DND-41 (cell line): ENCODE measurements around the gene HIVEP1.

Experiments used
- ATAC-seq: fragments of 200-7000 bp; cut with Tn5 transposase; 3 replicates; pipeline ENCODE4 v1.9.1; 2021; ENCODE audit warnings: low read depth; ENCODE audit not compliant: insufficient read depth
- DNase-seq: peaks from one replicate; pipeline ENCODE4 v3.0.0-alpha.2; 2020
- H2AFZ ChIP-seq: 2 replicates; pipeline ENCODE4 v1.6.0; 2012; ENCODE audit warnings: low read depth, low read length
- H3K27ac ChIP-seq: 2 replicates; pipeline ENCODE4 v1.5.1; 2012; ENCODE audit warnings: low read length, inconsistent platforms
- H3K27me3 ChIP-seq: fragments of 200-600 bp; sonication (generic); 2 replicates; pipeline ENCODE4 v1.6.0; 2012; ENCODE audit warnings: low read length, mild to moderate bottlenecking, inconsistent platforms; ENCODE audit not compliant: insufficient read depth, poor library complexity
- H3K36me3 ChIP-seq: 2 replicates; pipeline ENCODE4 v1.5.1; 2012; ENCODE audit warnings: low read length, inconsistent platforms; ENCODE audit not compliant: insufficient read depth
- H3K4me1 ChIP-seq: 2 replicates; pipeline ENCODE4 v1.5.1; 2012; ENCODE audit warnings: mild to moderate bottlenecking, low read length; ENCODE audit not compliant: insufficient read depth
- H3K4me2 ChIP-seq: 2 replicates; pipeline ENCODE4 v1.6.0; 2012; ENCODE audit warnings: mild to moderate bottlenecking, moderate library complexity, low read length, inconsistent platforms; ENCODE audit not compliant: insufficient read depth
- H3K4me3 ChIP-seq, 2 experiments: fragments of 200-600 bp in 1 of 2; shearing (Covaris generic) in 1 of 2; 2 replicates each; pipeline ENCODE4 v1.5.1; 2012 to 2016; ENCODE audit warnings: inconsistent platforms in 2 of 2, low read length in 2 of 2, mild to moderate bottlenecking in 2 of 2, low read depth in 1 of 2, moderate library complexity in 1 of 2
- H3K79me2 ChIP-seq: 2 replicates; pipeline ENCODE4 v1.6.0; 2012; ENCODE audit warnings: low read length, inconsistent platforms; ENCODE audit not compliant: insufficient read depth
- H3K9ac ChIP-seq: 2 replicates; pipeline ENCODE4 v1.6.0; 2012; ENCODE audit warnings: low read depth, mild to moderate bottlenecking, inconsistent platforms, low read length, moderate library complexity
- H3K9me3 ChIP-seq: 2 replicates; pipeline ENCODE4 v1.5.1; 2012; ENCODE audit warnings: low read length, moderate library complexity, mild to moderate bottlenecking, inconsistent platforms; ENCODE audit not compliant: insufficient read depth, severe bottlenecking
- H4K20me1 ChIP-seq: 2 replicates; pipeline ENCODE4 v1.6.0; 2012; ENCODE audit warnings: low read length; ENCODE audit not compliant: insufficient read depth
- EZH2 ChIP-seq: IDR thresholded peaks from 3 replicates; pipeline ENCODE4 v1.6.1; 2012; ENCODE audit warnings: borderline replicate concordance, low read depth, mild to moderate bottlenecking, moderate library complexity, low read length, inconsistent platforms; ENCODE audit not compliant: severe bottlenecking
- TF ChIP-seq, protein P1 (sequence below): IDR thresholded peaks from 2 replicates; pipeline ENCODE4 v1.5.1; 2012; ENCODE audit warnings: borderline replicate concordance, low read length, moderate library complexity, mild to moderate bottlenecking; ENCODE audit not compliant: poor library complexity, severe bottlenecking; ENCODE audit errors: extremely low read depth

HIVEP1 gene

DNA sequence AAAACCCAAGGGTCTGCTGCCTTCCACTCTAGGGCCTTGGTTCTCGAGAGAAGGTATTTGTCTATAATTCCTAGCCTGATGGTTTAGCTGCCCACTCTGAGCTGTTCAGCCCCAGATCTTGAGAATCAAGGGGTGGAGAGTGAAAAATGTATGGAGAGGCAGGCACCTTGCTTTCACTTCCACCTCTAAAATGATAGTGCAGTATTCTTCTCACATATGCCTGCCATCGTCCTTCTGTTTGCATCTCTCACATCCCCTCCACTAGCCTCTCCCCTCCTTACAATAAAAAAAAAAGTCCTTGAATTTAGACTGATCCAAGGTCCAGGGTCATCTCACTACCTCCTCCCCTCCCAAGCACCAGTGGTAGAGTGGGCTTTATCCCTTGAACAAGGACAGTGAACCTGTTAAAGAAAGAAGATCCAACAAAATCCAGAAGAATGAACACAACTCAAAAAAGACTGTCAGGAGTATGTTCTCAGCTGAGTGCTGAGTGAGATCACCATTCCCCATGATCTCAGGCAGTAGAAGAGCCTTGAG lies 104.2 kb downstream of the HIVEP1 start:
- TF ChIP-seq EZH2, result no peak
- TF ChIP-seq, protein P1, sequence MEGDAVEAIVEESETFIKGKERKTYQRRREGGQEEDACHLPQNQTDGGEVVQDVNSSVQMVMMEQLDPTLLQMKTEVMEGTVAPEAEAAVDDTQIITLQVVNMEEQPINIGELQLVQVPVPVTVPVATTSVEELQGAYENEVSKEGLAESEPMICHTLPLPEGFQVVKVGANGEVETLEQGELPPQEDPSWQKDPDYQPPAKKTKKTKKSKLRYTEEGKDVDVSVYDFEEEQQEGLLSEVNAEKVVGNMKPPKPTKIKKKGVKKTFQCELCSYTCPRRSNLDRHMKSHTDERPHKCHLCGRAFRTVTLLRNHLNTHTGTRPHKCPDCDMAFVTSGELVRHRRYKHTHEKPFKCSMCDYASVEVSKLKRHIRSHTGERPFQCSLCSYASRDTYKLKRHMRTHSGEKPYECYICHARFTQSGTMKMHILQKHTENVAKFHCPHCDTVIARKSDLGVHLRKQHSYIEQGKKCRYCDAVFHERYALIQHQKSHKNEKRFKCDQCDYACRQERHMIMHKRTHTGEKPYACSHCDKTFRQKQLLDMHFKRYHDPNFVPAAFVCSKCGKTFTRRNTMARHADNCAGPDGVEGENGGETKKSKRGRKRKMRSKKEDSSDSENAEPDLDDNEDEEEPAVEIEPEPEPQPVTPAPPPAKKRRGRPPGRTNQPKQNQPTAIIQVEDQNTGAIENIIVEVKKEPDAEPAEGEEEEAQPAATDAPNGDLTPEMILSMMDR, result no peak
- DNase-seq (no peak), ATAC-seq (no peak)
- H3K79me2 ChIP-seq, result no peaks in the 10 kb centered on the region
- no peak overlapping the region for H3K4me3 ChIP-seq
- H3K27ac ChIP-seq, result no peak overlapping the region
- H3K4me1 ChIP-seq, result no peaks in the 10 kb centered on the region
- no peaks in the 10 kb centered on the region for H3K36me3 ChIP-seq
- H3K9me3 ChIP-seq, result peaks cover 2% of the 10 kb centered on the region
- H3K27me3 ChIP-seq, result no peaks in the 10 kb centered on the region
- no peaks in the 10 kb centered on the region for H4K20me1 ChIP-seq
- no peak overlapping the region for H2AFZ ChIP-seq
- H3K4me2 ChIP-seq, result no peak overlapping the region
- no peak overlapping the region for H3K9ac ChIP-seq

DNA sequence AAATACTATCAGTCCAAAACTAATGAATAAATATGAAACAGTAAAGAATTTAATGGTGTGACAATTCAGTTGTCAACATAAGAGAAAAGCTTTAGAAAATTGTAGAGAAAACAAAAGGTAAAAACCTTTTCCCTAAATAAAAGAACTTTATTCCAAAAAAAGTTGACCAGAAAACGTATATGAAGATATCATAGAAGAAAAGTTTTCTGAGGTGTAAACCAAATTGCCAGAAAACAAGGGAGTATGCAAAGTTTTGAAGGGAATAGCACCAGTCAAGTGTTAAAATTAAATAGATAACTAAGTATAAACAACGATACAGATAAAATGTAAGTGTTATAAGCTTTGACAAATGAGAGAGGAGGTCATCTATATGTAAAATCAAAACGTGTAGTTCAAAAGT lies 104.9 kb downstream of the HIVEP1 start:
- peaks cover 2% of the 10 kb centered on the region for H3K9me3 ChIP-seq
- H3K27ac ChIP-seq, result no peak overlapping the region
- H3K79me2 ChIP-seq, result no peaks in the 10 kb centered on the region
- DNase-seq, result no peak
- no peak overlapping the region for H3K4me3 ChIP-seq
- no peaks in the 10 kb centered on the region for H3K36me3 ChIP-seq
- no peaks in the 10 kb centered on the region for H3K27me3 ChIP-seq
- H3K4me1 ChIP-seq, result no peaks in the 10 kb centered on the region
- H2AFZ ChIP-seq, result no peak overlapping the region
- no peak overlapping the region for H3K9ac ChIP-seq
- ATAC-seq, result no peak
- H3K4me2 ChIP-seq, result no peak overlapping the region
- no peak for TF ChIP-seq EZH2
- TF ChIP-seq, protein P1, result no peak
- H4K20me1 ChIP-seq, result no peaks in the 10 kb centered on the region

DNA sequence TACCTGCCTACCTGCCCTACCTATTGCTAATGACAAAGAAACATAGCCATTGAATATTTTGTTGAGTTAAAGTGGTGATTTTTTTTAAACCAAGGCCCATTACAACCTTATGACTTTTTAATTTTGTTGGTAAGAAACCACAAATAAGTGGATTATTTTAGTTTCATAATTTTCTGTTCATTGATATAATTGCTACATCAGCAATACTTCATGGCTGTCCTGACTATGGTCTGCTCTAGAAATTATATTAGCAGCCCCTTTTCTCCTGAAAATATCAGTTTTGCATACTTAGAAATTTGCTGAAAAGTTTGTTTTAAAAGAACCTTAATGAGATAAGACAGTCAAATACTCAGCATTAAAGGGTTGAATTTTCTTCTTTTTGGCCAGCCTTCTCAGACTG lies 106.5 kb downstream of the HIVEP1 start:
- Histone ChIP-seq H2AFZ (no peak overlapping the region), H4K20me1 (no peaks in the 10 kb centered on the region), H3K9ac (no peak overlapping the region), H3K4me1 (no peaks in the 10 kb centered on the region), H3K27ac (no peak overlapping the region), H3K27me3 (no peaks in the 10 kb centered on the region), H3K4me2 (no peak overlapping the region), H3K9me3 (peaks cover 2% of the 10 kb centered on the region), H3K36me3 (no peaks in the 10 kb centered on the region), H3K4me3 (no peak overlapping the region), H3K79me2 (no peaks in the 10 kb centered on the region)
- TF ChIP-seq, protein P1, result no peak
- TF ChIP-seq EZH2, result no peak
- ATAC-seq (no peak), DNase-seq (no peak)
